DND-41 (cell line): Measurements from ENCODE around the gene TMEM89.

Experiments used
- ATAC-seq: fragments of 200-7000 bp; cut with Tn5 transposase; 3 replicates; pipeline ENCODE4 v1.9.1; 2021; ENCODE audit warnings: low read depth; ENCODE audit not compliant: insufficient read depth
- DNase-seq: peaks from one replicate; pipeline ENCODE4 v3.0.0-alpha.2; 2020
- H2AFZ ChIP-seq: 2 replicates; pipeline ENCODE4 v1.6.0; 2012; ENCODE audit warnings: low read depth, low read length
- H3K27ac ChIP-seq: 2 replicates; pipeline ENCODE4 v1.5.1; 2012; ENCODE audit warnings: low read length, inconsistent platforms
- H3K27me3 ChIP-seq: fragments of 200-600 bp; sonication (generic); 2 replicates; pipeline ENCODE4 v1.6.0; 2012; ENCODE audit warnings: low read length, mild to moderate bottlenecking, inconsistent platforms; ENCODE audit not compliant: insufficient read depth, poor library complexity
- H3K36me3 ChIP-seq: 2 replicates; pipeline ENCODE4 v1.5.1; 2012; ENCODE audit warnings: low read length, inconsistent platforms; ENCODE audit not compliant: insufficient read depth
- H3K4me1 ChIP-seq: 2 replicates; pipeline ENCODE4 v1.5.1; 2012; ENCODE audit warnings: mild to moderate bottlenecking, low read length; ENCODE audit not compliant: insufficient read depth
- H3K4me2 ChIP-seq: 2 replicates; pipeline ENCODE4 v1.6.0; 2012; ENCODE audit warnings: mild to moderate bottlenecking, moderate library complexity, low read length, inconsistent platforms; ENCODE audit not compliant: insufficient read depth
- H3K4me3 ChIP-seq, 2 experiments: fragments of 200-600 bp in 1 of 2; shearing (Covaris generic) in 1 of 2; 2 replicates each; pipeline ENCODE4 v1.5.1; 2012 to 2016; ENCODE audit warnings: inconsistent platforms in 2 of 2, low read length in 2 of 2, mild to moderate bottlenecking in 2 of 2, low read depth in 1 of 2, moderate library complexity in 1 of 2
- H3K79me2 ChIP-seq: 2 replicates; pipeline ENCODE4 v1.6.0; 2012; ENCODE audit warnings: low read length, inconsistent platforms; ENCODE audit not compliant: insufficient read depth
- H3K9ac ChIP-seq: 2 replicates; pipeline ENCODE4 v1.6.0; 2012; ENCODE audit warnings: low read depth, mild to moderate bottlenecking, inconsistent platforms, low read length, moderate library complexity
- H3K9me3 ChIP-seq: 2 replicates; pipeline ENCODE4 v1.5.1; 2012; ENCODE audit warnings: low read length, moderate library complexity, mild to moderate bottlenecking, inconsistent platforms; ENCODE audit not compliant: insufficient read depth, severe bottlenecking
- H4K20me1 ChIP-seq: 2 replicates; pipeline ENCODE4 v1.6.0; 2012; ENCODE audit warnings: low read length; ENCODE audit not compliant: insufficient read depth
- EZH2 ChIP-seq: IDR thresholded peaks from 3 replicates; pipeline ENCODE4 v1.6.1; 2012; ENCODE audit warnings: borderline replicate concordance, low read depth, mild to moderate bottlenecking, moderate library complexity, low read length, inconsistent platforms; ENCODE audit not compliant: severe bottlenecking
- TF ChIP-seq, protein P1 (sequence below): IDR thresholded peaks from 2 replicates; pipeline ENCODE4 v1.5.1; 2012; ENCODE audit warnings: borderline replicate concordance, low read length, moderate library complexity, mild to moderate bottlenecking; ENCODE audit not compliant: poor library complexity, severe bottlenecking; ENCODE audit errors: extremely low read depth

Gene TMEM89

DNA sequence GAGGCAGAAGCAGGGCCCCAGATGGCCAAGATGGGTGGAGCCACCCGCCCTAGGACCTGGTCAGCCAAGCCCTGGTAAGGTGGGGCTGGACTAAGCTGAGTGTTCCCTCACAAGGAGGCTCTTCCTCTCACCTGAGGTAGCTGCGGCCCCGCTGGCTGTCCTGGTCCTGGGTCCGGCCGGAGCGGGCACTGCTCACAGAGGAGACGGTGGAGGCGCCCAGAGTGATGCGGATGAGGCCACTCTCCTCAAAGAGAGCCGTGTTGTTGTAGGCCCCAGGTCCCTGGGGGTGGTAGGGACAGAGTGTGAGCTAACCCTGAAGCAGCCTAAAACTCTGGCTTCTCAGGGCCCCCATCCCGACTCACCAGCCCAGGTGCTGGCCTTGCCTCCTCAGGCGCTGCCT lies 21.0 kb upstream of the TMEM89 start:
- TF ChIP-seq, protein P1, sequence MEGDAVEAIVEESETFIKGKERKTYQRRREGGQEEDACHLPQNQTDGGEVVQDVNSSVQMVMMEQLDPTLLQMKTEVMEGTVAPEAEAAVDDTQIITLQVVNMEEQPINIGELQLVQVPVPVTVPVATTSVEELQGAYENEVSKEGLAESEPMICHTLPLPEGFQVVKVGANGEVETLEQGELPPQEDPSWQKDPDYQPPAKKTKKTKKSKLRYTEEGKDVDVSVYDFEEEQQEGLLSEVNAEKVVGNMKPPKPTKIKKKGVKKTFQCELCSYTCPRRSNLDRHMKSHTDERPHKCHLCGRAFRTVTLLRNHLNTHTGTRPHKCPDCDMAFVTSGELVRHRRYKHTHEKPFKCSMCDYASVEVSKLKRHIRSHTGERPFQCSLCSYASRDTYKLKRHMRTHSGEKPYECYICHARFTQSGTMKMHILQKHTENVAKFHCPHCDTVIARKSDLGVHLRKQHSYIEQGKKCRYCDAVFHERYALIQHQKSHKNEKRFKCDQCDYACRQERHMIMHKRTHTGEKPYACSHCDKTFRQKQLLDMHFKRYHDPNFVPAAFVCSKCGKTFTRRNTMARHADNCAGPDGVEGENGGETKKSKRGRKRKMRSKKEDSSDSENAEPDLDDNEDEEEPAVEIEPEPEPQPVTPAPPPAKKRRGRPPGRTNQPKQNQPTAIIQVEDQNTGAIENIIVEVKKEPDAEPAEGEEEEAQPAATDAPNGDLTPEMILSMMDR = no peak
- no peak for TF ChIP-seq EZH2
- H3K27ac ChIP-seq = no peak overlapping the region
- no peaks in the 10 kb centered on the region for H3K27me3 ChIP-seq
- H3K4me1 ChIP-seq = no peaks in the 10 kb centered on the region
- no peaks in the 10 kb centered on the region for H4K20me1 ChIP-seq
- H3K9me3 ChIP-seq = no peaks in the 10 kb centered on the region
- H3K79me2 ChIP-seq = no peaks in the 10 kb centered on the region
- no peak overlapping the region for H2AFZ ChIP-seq
- no peak overlapping the region for H3K4me3 ChIP-seq
- DNase-seq (no peak), ATAC-seq (no peak)
- H3K4me2 ChIP-seq = no peak overlapping the region
- no peak overlapping the region for H3K9ac ChIP-seq
- 0 out of 2 replicates have a peak, but pooled peaks cover 2% of the 10 kb centered on the region for H3K36me3 ChIP-seq

DNA sequence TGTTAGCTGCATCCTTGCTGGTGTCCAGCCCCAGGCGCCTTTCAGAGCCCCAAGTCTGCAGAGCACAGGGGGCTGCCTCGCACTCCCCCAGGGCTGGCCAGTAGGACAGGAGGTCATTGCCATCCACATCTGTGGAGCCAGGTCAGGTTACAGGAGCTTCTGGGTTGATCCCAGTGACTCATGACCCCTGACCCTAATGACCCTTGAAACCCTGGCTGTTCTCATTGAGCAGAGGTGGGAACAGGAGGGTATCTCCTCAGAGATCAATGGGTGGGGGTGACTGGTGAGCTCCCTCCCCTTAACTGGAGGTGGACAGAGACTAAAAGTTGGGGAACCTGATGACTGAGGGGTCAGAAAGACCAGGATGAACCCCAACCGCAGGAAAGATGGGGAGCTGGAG lies 19.8 kb upstream of the TMEM89 start:
- DNase-seq (no peak), ATAC-seq (no peak)
- no peak overlapping the region for H3K9ac ChIP-seq
- TF ChIP-seq EZH2 = no peak
- TF ChIP-seq, protein P1 = no peak
- H3K4me1 ChIP-seq = peaks cover 2% of the 10 kb centered on the region
- no peaks in the 10 kb centered on the region for H3K27me3 ChIP-seq
- H3K4me3 ChIP-seq = no peak overlapping the region
- no peak overlapping the region for H3K4me2 ChIP-seq
- H3K36me3 ChIP-seq = 0 out of 2 replicates have a peak, but pooled peaks cover 2% of the 10 kb centered on the region
- H3K9me3 ChIP-seq = no peaks in the 10 kb centered on the region
- no peak overlapping the region for H2AFZ ChIP-seq
- no peak overlapping the region for H3K27ac ChIP-seq
- H3K79me2 ChIP-seq = no peaks in the 10 kb centered on the region
- no peaks in the 10 kb centered on the region for H4K20me1 ChIP-seq

DNA sequence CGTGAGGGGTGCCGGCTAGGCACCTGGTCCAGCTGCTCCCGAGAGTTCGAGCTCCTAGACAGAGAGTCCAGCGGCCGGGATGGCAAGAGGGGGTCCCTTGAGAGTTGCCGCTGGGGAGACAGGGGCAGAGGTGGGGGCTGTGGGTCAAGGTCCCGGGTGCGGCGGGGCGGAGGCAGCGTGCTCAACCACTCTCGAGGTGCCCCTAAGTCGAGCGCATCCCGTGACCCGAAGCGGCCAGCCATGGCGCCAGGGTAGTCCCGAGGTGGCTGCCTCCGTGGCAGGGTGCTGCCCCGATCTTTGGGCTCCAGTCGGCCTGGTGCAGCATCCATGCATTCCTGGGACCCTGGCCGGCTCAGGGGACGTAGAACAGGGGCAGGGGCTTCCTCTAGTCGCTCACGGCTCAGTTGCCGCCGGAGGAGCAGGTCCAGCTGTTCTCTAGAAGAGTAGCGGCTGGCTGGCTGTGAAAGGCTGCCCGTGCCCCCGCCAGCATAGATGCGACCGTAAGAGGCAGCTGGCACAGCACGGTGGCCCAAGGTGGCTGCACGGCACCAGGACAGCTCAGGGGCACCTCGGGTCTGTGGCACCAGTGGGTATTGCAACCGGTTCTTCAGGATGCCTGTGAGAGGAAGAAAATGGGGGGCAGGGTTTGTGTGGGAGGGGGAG lies 18.5 kb upstream of the TMEM89 start:
- 0 out of 2 replicates have a peak, but pooled peaks cover 2% of the 10 kb centered on the region for H3K36me3 ChIP-seq
- no peak for DNase-seq

More for the DNA sequence above, 18.5 kb upstream of the TMEM89 start:
- Histone ChIP-seq H2AFZ (no peak overlapping the region), H3K4me2 (no peak overlapping the region), H3K4me3 (no peak overlapping the region), H4K20me1 (no peaks in the 10 kb centered on the region), H3K4me1 (peaks cover 11% of the 10 kb centered on the region), H3K27ac (no peak overlapping the region), H3K9ac (no peak overlapping the region), H3K79me2 (no peaks in the 10 kb centered on the region), H3K9me3 (no peaks in the 10 kb centered on the region), H3K27me3 (no peaks in the 10 kb centered on the region)
- TF ChIP-seq, protein P1 = no peak
- no peak for TF ChIP-seq EZH2
- no peak for ATAC-seq
